GM18520 (cell line): ENCODE results near the gene MYLK3.
A peak's percentile ranks its signal among the peaks of the same experiment; 100 is the strongest.
"Not testable (repeated sequence)": the region's sequence is repeated elsewhere in the genome, so short reads cannot be mapped to it uniquely, and the experiment has no call there.

Experiments used
- ATAC-seq: cut with Tn5 transposase; IDR thresholded peaks from one replicate; pipeline ENCODE4 v1.9.1; 2021; ENCODE audit not compliant: unreplicated experiment

MYLK3 gene

GRCh38 chr16:46690281-46691178 lies 57.6 kb downstream of the MYLK3 start:
- ATAC-seq = no peak

DNA sequence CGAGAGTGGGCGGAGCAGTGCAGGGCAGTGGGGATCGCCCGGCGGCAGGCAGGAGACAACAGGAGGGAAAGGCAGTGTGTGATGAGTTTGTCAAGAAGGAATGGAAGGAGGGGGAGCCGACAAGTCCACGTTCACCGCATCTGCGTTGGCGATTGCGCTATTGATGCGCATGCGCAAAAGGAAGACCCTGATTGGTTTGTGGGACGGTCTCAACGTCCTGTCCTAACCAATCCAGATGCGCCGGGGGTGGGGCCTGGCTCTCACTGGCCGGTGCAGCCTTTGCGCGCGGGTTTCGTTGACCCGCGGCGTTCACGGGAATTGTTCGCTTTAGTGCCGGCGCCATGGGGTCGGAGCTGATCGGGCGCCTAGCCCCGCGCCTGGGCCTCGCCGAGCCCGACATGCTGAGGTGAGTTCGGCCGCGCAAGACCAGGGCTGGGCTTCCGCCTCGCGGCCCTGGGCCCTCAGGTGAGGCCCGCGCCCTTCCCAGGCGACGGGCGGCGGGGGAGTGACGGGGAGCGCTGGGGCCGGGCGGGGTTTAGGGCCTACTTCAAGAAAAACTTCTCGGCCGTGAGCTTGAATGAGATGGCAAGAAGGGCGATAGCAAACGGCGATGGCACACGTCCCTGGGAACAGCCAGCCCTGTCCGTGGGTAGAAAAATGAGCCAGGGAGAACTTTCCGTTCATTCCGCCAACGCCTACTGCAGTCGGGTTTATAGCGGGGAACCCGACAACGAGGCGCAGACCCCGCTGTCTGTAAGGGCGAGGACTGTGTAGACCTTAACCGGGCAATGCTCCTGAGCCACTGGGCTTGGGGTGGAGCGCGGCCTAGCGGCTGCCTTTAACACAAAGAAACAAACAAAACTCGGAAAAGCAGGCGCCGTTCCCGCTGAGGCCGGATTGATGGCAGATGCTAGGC lies 58.5 kb downstream of the MYLK3 start, which contains the start of gene ORC6:
TSS of gene ORC6 (plus strand) at position 295 of the 916 bp plus-strand sequence. CDS start at position 342, 47 bp downstream.
- ATAC-seq = peak; percentile 54

DNA sequence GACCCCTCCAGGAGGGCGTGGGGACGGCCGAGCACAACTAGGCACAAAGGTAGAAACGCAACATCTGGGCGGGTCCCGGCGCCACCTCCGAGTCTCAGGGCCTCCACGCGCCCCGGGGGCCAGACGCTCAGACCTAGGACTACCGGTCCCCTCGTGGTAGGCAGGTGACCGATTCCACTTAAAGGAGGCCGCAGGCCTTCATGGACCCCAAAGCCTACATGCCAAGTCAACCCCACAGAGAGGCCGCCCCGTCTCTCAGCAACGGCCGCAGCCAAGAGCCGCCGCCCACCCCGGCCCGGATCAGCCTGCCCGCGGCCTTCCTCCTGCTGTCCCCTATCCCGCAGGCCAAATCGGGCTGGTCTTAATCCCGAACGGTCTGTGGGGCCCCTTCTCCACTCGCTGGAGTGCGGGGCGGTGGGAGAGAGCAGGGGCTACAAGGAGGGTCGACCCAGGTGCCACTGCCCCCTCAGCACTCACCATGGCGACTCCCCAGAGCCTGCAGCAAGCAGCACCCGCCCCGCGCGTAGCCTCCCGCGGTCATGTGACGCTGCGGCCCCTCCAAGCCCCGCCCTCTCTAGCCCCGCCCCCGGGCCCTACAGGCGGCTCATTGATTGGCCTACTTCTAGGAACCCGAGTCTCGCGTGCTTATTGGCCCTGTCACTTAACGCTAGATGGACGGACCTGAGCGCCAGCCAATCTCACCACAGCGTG lies 59.3 kb downstream of the MYLK3 start, which contains the start of gene VPS35:
TSS of gene VPS35 (minus strand) at position 525 of the 711 bp plus-strand sequence. CDS start at position 480, 45 bp downstream.
- peak; percentile 78 for ATAC-seq

- ATAC-seq = no peak
Measured at GRCh38 chr16:46688101-46688653, 60.0 kb downstream of the MYLK3 start.

DNA sequence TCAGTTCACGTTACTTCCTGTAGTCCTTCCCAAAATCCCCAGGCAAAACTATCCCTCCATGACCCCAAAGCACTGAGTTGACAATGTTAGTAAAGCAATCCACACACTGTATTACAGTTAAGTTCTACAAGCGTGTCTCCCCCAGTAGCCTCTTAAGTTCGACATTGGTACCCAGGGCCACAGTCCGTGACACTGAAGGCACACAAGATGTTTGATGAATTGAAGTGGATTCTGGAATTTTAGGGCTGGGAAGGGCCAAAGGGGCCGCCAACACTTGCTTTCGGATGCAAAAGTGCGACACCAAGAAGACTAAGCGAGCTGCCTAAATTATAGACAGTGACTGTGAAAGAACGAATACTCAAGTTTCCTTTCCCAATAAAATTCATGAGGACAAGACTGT lies 60.7 kb downstream of the MYLK3 start:
- no peak for ATAC-seq

DNA sequence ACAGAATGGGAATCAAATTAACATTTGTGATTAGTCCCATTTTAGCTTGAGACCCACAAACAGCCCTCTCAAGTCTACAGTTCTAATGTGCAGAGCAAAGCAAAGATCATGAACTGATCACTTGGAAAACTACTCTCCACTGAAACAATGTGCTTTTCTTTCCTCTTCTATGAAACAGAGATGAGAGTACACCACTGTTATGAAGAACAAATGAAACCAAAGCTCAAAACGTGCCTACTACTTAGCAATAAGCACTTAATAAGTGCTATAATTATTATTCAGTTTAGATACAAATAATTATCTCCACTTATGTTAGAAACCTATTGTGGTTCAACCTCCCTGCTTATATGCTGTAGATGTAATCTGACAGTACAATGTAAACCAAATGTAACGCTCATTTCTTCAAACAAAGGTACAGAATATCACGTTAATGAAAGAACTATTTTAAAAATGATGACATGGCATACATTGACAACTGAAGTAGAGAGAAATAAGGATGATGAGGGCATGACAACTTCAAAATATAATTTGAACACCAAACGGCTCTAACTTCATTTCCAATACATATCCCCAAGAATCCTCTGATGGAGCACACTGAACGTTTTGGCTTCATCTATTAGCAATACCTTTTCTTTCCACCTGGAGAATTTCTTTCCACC lies 61.2 kb downstream of the MYLK3 start:
- ATAC-seq = no peak

DNA sequence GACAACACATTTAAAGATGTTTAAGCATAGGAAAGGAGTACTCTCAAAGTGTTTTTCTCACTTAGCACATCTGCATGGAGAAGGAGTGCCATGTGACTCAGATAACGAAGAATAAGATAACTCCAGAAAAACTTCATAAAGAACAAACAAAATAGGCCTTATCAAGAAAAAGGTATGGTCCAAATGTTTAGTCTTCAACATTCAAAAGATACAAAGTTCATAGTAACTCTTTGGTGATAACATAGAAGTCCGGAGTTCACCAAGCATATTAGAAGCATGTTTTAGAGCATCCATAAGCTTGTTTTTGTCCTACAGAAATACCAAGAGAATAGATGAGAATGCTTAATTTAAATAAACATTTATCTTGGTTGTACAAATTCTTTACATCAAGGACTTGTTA lies 66.3 kb downstream of the MYLK3 start:
- not testable (repeated sequence) for ATAC-seq

DNA sequence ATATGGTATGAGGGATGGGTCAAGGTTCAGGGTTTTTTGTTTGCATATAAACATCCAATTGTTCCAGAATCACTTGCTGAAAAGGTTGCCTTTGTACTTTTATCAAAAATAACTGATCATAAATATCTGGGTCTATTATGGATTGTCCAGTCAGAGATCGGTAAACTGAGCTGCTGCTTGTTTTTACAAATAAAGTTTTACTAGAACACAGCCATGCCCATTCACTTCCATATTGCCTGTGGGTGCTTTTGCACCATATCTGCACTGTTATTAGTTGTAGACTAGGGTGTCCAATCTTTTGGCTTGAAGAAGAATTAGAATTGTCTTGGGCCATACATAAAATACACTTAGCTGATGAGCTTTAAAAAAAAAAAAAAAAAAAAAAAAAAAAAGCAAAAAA lies 70.2 kb downstream of the MYLK3 start:
- ATAC-seq = not testable (repeated sequence)

DNA sequence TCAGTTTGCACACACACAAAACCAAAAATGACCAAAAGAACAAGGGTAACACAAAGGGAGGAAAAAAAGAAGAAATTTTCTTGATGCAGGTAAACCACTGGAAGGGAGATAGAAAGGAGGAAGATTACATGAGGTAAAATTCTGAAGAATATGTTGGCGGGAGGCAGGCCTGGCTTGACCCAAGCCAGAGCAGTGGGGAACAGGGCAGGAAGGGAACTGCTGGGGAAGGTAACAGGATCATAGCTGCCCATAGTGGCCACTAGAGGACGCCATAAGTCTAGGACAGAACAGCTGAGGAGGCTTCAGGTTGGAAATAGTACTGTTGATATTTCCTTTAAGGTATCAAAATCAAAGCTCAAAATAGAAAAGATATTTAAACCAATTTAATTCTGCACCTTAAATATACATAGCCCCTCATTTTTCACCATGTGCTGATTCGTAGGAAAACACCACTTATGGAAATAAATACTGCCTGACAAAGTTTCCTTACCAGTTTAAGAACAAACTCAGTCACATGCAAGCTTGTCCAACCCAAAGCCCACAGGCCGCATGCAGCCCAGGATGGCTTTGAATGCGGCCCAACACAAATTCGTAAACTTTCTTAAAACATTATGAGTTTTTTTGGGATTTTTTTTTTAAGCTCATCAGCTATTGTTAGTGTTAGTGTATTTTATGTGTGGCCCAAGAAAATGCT lies 74.7 kb downstream of the MYLK3 start:
- ATAC-seq = no peak

GRCh38 chr16:46662123-46662522 lies 86.0 kb downstream of the MYLK3 start:
- no peak for ATAC-seq

GRCh38 chr16:46658925-46659324 lies 89.2 kb downstream of the MYLK3 start:
- peak; percentile 78 for ATAC-seq
